ENCODE measurements around the gene IER5L. TPM values are rescaled to one million over a fixed set of nuclear protein-coding genes. Genes with fewer than 3 reads are reported as not detected.

The IER5L gene
- total RNA-seq, 4 donors from 2014 or later = 1.8 to 31.0 (median 14.5) TPM

DNA sequence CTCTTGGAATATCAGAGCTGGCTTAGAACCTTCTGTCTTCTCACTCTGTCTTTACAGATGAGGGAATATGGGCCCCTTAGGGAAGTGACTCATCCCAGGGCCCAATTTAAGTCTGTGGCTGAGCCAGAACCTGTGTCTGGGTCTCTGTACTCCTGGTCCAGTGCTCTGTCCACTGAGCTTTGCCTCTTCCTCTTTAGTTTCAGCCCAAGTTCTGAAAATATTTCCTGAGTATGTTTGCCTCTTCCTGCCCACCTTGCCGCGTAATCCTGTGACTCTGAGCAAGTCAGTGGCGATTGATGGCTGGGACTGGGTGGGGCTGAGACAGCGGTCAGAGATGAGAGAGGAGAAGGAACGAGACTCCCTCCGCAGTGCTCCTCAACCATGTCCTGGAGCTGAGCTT lies 7.8 kb downstream of the IER5L start:
- intact Hi-C loops (cut with DNase I; ENCODE audit: low total_unique reads) = loop anchor here (5.0 to 10.0 kb wide), 5 partner anchors 33 to 437 kb away; no protein-coding TSS in a partner anchor
- Histone ChIP-seq H3K9me3 (no peaks in the 10 kb centered on the region), H3K4me3 (no peak overlapping the region), H3K36me3 (no peaks in the 10 kb centered on the region), H3K27ac (no peak overlapping the region), H3K27me3 (no peaks in the 10 kb centered on the region), H3K4me1 (peaks cover 0 to 14% of the 10 kb centered on the region in 2 donors)
- TF ChIP-seq, protein P1, sequence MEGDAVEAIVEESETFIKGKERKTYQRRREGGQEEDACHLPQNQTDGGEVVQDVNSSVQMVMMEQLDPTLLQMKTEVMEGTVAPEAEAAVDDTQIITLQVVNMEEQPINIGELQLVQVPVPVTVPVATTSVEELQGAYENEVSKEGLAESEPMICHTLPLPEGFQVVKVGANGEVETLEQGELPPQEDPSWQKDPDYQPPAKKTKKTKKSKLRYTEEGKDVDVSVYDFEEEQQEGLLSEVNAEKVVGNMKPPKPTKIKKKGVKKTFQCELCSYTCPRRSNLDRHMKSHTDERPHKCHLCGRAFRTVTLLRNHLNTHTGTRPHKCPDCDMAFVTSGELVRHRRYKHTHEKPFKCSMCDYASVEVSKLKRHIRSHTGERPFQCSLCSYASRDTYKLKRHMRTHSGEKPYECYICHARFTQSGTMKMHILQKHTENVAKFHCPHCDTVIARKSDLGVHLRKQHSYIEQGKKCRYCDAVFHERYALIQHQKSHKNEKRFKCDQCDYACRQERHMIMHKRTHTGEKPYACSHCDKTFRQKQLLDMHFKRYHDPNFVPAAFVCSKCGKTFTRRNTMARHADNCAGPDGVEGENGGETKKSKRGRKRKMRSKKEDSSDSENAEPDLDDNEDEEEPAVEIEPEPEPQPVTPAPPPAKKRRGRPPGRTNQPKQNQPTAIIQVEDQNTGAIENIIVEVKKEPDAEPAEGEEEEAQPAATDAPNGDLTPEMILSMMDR (IDR thresholded peaks at IDR 0.05) = no peak
- no peak for TF ChIP-seq POLR2A (IDR thresholded peaks at IDR 0.05)
- DNase-seq = no peak

DNA sequence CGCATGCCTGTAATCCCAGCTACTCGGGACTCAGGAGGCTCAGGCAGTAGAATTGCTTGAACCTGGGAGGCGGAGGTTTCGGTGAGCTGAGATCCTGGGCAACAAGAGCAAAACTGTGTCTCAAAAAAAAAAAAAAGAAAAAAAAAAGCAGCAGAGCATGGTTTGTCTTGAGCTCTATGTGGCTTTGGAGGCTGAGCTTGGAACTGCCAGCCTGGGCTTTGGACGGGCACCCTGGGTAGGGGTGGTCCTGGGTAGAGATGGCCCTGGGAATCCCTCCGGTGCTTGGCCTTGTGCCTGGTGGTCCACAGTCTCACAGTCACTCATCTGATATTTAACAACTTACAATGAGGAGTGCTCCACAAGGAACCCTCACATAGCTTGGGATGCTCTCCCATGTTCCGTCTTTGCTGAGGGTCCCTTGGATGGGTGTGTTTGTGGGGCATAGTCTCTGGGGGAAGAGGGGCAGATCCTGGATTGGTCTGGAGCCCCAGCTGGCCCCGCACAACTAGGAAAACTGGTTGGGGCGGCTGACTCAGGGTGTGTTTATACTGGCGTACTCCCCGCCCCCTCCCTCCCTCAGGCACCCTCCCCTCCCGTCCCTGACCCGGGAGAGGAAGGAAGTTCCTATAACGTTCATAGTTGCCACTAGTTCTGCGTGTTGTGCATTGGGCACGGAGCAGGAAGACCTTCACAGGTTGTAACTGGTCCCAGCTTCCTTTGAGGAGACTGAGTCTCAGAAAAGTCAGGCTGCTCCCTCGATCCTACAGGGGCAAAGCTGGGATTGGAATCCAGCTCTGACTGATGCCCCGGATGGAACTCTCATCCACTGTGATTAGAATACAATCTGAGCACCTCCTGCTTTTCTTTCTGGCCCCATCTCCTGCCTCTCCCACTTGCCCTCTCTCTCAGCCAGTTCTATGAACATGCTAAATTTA lies 11.2 kb downstream of the IER5L start:
- intact Hi-C loops (cut with DNase I; ENCODE audit: low total_unique reads) = no loop called here
- Histone ChIP-seq H3K27ac (peak overlapping the region; percentile 86 to 94), H3K9me3 (no peaks in the 10 kb centered on the region), H3K36me3 (no peaks in the 10 kb centered on the region), H3K4me3 (peak overlapping the region; percentile 15 to 19), H3K4me1 (peaks cover 0 to 10% of the 10 kb centered on the region in 2 donors), H3K27me3 (no peaks in the 10 kb centered on the region)
- TF ChIP-seq POLR2A (IDR thresholded peaks at IDR 0.05) = peak in 1 of 2 donors; percentile 36
- TF ChIP-seq, protein P1 (IDR thresholded peaks at IDR 0.05) = no peak
- DNase-seq = peak; percentile 70 to 79

DNA sequence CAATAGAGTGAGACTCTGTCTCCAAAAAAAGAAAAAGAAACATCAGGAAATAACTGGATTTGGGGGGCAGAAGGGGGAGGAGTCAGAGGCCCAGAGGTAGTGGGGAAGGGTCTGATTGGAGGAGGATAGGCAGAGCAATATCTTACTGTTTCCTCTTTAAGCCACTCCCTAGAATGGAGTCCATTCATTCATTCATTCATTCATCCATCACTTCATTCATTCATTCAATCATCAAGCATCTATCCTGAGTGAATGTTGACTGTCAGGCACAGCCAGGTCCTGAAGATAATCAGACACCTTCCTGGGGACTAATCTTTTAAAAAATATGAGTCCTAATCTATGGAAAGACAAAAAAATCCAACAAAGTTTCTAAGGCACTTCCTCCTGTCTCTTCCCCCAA lies 12.9 kb downstream of the IER5L start:
- H3K27me3 ChIP-seq = no peaks in the 10 kb centered on the region
- H3K9me3 ChIP-seq = no peaks in the 10 kb centered on the region
- TF ChIP-seq, protein P1 (IDR thresholded peaks at IDR 0.05) = no peak
- TF ChIP-seq POLR2A (IDR thresholded peaks at IDR 0.05) = no peak
- DNase-seq = no peak
- H3K4me1 ChIP-seq = peaks cover 0 to 10% of the 10 kb centered on the region in 2 donors
- H3K27ac ChIP-seq = peak overlapping the region in 1 of 2 donors; percentile 80
- H3K36me3 ChIP-seq = no peaks in the 10 kb centered on the region
- H3K4me3 ChIP-seq = no peak overlapping the region
- intact Hi-C loops (cut with DNase I; ENCODE audit: low total_unique reads) = no loop called here

DNA sequence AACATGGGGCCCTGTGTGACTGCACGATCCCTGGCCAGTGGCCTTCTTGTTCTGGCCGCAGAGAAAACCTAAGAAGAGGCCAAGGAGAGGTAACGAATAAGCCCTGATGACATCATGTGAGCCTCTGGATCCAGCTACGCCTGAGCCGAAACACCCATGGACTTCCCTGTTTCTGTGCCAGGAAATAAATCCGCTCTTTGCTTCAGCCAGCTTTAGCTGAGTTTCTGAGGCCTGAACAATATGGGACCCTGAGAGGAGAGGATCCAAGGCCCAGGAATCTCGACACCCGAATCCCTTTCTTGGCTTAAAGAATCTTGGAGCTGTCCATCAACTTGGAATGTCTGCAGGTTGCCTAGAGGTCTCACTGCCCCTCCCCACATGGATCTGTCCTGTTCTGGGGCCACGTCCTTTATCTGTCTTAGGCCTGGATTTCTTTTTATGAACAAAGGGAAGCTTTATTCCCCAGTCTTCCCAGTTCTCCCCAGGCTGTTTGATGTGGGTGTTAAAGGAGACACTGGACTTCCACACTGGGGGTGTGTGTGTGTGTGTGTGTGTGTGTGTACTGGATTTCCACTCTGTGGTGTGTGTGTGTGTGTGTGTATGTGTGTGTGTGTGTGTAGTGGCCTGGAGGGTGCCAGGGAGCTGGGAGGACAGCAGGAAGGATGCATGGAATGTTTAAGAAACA lies 13.7 kb downstream of the IER5L start:
- intact Hi-C loops (cut with DNase I; ENCODE audit: low total_unique reads) = no loop called here
- DNase-seq = peak; percentile 73 to 76

More for the DNA sequence above, 13.7 kb downstream of the IER5L start:
- Histone ChIP-seq H3K4me3 (no peak overlapping the region), H3K27me3 (no peaks in the 10 kb centered on the region), H3K4me1 (peaks cover 0 to 10% of the 10 kb centered on the region in 2 donors), H3K27ac (peak overlapping the region; percentile 62 to 80), H3K9me3 (no peaks in the 10 kb centered on the region), H3K36me3 (no peaks in the 10 kb centered on the region)
- no peak for TF ChIP-seq POLR2A (IDR thresholded peaks at IDR 0.05)
- TF ChIP-seq, protein P1 (IDR thresholded peaks at IDR 0.05) = no peak
